Lung (tissue), 10 donors: ENCODE data around the gene DGCR2. TPM values are rescaled to one million over a fixed set of nuclear protein-coding genes. Genes with fewer than 3 reads are reported as not detected.
"Not testable (repeated sequence)": the region's sequence is repeated elsewhere in the genome, so short reads cannot be mapped to it uniquely, and the experiment has no call there.

Source experiments
- ATAC-seq: fragments of 200-7000 bp; cut with Tn5 transposase; one replicate; pipeline ENCODE4 v1.9.1; 2020; ENCODE audit warnings: moderate number of reproducible peaks; ENCODE audit not compliant: insufficient read depth, low FRiP score
- DNase-seq, 3 donors: peaks; one replicate each; pipeline ENCODE4 v3.0.0-alpha.2; 2013 to 2017
- H3K27ac ChIP-seq, 2 donors: one replicate each; pipeline ENCODE4 v1.5.1; 2013; ENCODE audit warnings: mild to moderate bottlenecking in 2 of 2, moderate library complexity in 2 of 2, control low read depth in 1 of 2, inconsistent platforms in 1 of 2, low read depth in 1 of 2, low read length in 1 of 2
- H3K27me3 ChIP-seq, 3 donors: one replicate each; pipeline ENCODE4 v1.5.1; 2013; ENCODE audit warnings: low read length in 2 of 3; ENCODE audit not compliant: control insufficient read depth in 3 of 3, insufficient read depth in 3 of 3
- H3K36me3 ChIP-seq, 4 donors: one replicate each; pipeline ENCODE4 v1.5.1; 2013; ENCODE audit warnings: low read length in 4 of 4, mild to moderate bottlenecking in 1 of 4, moderate library complexity in 1 of 4; ENCODE audit not compliant: control insufficient read depth in 4 of 4, insufficient read depth in 4 of 4
- H3K4me1 ChIP-seq, 5 donors: one replicate each; pipeline ENCODE4 v1.5.1; 2013; ENCODE audit warnings: low read length in 5 of 5, mild to moderate bottlenecking in 2 of 5, moderate library complexity in 1 of 5; ENCODE audit not compliant: control insufficient read depth in 5 of 5, insufficient read depth in 5 of 5
- H3K4me3 ChIP-seq: one replicate; pipeline ENCODE4 v1.5.1; 2013; ENCODE audit warnings: mild to moderate bottlenecking, control low read depth, moderate library complexity
- H3K9ac ChIP-seq, 2 donors: one replicate each; pipeline ENCODE4 v1.5.1; 2013; ENCODE audit warnings: low read length in 2 of 2, control low read depth in 1 of 2; ENCODE audit not compliant: insufficient read depth in 1 of 2
- H3K9me3 ChIP-seq, 4 donors: one replicate each; pipeline ENCODE4 v1.5.1; 2013; ENCODE audit warnings: low read length in 3 of 4, mild to moderate bottlenecking in 1 of 4, moderate library complexity in 1 of 4; ENCODE audit not compliant: control insufficient read depth in 4 of 4, insufficient read depth in 3 of 4
- WGBS, 2 donors: extraction: QIAGEN DNeasy Blood & Tissue Kit; methylation state at CpG; one replicate each; pipeline ENCODE4 v1.1.7; 2013; 5-methylcytosine and 5-hydroxymethylcytosine counted together
- polyA plus RNA-seq, 2 donors: library from polyadenylated mRNA; stranded (reverse); fragments of 200-250 nt; gene quantifications; one replicate each; pipeline ENCODE4 v1.2.1, GENCODE V29; 2013
- total RNA-seq, 2 donors: library from RNA; depleted of rRNA in 1 of 2; stranded (reverse); fragments of >200 nt in 1 of 2; gene quantifications; one replicate each; pipeline ENCODE4 v1.2.1, GENCODE V29; 2014 to 2021
- donor health status: Bipolar disorder and iron deficiency.
- donor health status: healthy.
- donor health status: DM: yes; HTN: yes; CAD: no.

Gene DGCR2
- total and polyA plus RNA-seq, 4 donors: 40.4 to 77.4 (median 50.5) TPM

GRCh38 chr22:19033568-19033905 lies 88.7 kb downstream of the DGCR2 start:
- ATAC-seq, H3K9ac ChIP-seq, DNase-seq, H3K9me3 ChIP-seq, H3K4me1 ChIP-seq, H3K27ac ChIP-seq, H3K4me3 ChIP-seq: not testable (repeated sequence)
- WGBS, 2 donors: 64 to 74% methylated on average over 5 of the region's 5 CpGs
- Histone ChIP-seq H3K36me3 (peaks cover 0 to 17% (median 5%) of the 10 kb centered on the region in 4 donors), H3K27me3 (peaks cover 0 to 11% (median 4%) of the 10 kb centered on the region in 3 donors)

- H3K4me1 ChIP-seq, H3K9me3 ChIP-seq, ATAC-seq, H3K27ac ChIP-seq, H3K4me3 ChIP-seq, DNase-seq, H3K9ac ChIP-seq: not testable (repeated sequence)
- Histone ChIP-seq H3K27me3 (peaks cover 0 to 11% (median 4%) of the 10 kb centered on the region in 3 donors), H3K36me3 (peaks cover 0 to 12% (median under 1%) of the 10 kb centered on the region in 4 donors)
- 78 to 79% methylated on average over 14 of the region's 14 CpGs for WGBS, 2 donors
Measured at GRCh38 chr22:19032898-19033567, 89.2 kb downstream of the DGCR2 start.

- H3K27me3 ChIP-seq: peaks cover 0 to 11% (median 4%) of the 10 kb centered on the region in 3 donors
- H3K4me1 ChIP-seq, H3K9me3 ChIP-seq, H3K36me3 ChIP-seq, DNase-seq, H3K27ac ChIP-seq, ATAC-seq, H3K4me3 ChIP-seq, H3K9ac ChIP-seq: not testable (repeated sequence)
- WGBS, 2 donors: 74 to 86% methylated on average over 20 to 27 of the region's 31 CpGs
Measured at GRCh38 chr22:19032156-19032785, 89.9 kb downstream of the DGCR2 start.

GRCh38 chr22:19030889-19031252 lies 91.3 kb downstream of the DGCR2 start:
- not testable (repeated sequence) for H3K36me3 ChIP-seq, ATAC-seq, H3K9ac ChIP-seq, H3K9me3 ChIP-seq, H3K4me3 ChIP-seq, DNase-seq, H3K27ac ChIP-seq, H3K4me1 ChIP-seq
- 89 to 90% methylated on average over 5 to 7 of the region's 7 CpGs for WGBS, 2 donors
- peaks cover 0 to 11% (median 7%) of the 10 kb centered on the region in 3 donors for H3K27me3 ChIP-seq

GRCh38 chr22:19030226-19030888 lies 91.9 kb downstream of the DGCR2 start:
- H3K36me3 ChIP-seq, DNase-seq, H3K9ac ChIP-seq, H3K4me1 ChIP-seq, H3K27ac ChIP-seq, ATAC-seq, H3K4me3 ChIP-seq, H3K9me3 ChIP-seq: not testable (repeated sequence)
- WGBS, 2 donors: 39 to 44% methylated on average over 15 to 20 of the region's 21 CpGs
- peaks cover 0 to 11% (median 7%) of the 10 kb centered on the region in 3 donors for H3K27me3 ChIP-seq

- H3K27ac ChIP-seq, H3K36me3 ChIP-seq, H3K9me3 ChIP-seq, H3K4me1 ChIP-seq, H3K4me3 ChIP-seq, H3K9ac ChIP-seq, DNase-seq, ATAC-seq: not testable (repeated sequence)
- WGBS, 2 donors: 4 to 6% methylated on average over 48 to 113 of the region's 125 CpGs
- H3K27me3 ChIP-seq: peaks cover 0 to 11% (median 7%) of the 10 kb centered on the region in 3 donors
Measured at GRCh38 chr22:19029113-19030103, 92.8 kb downstream of the DGCR2 start.

GRCh38 chr22:19028060-19028455 lies 94.2 kb downstream of the DGCR2 start:
- H3K27ac ChIP-seq, H3K9me3 ChIP-seq, H3K9ac ChIP-seq, DNase-seq, ATAC-seq, H3K4me1 ChIP-seq, H3K36me3 ChIP-seq, H3K4me3 ChIP-seq: not testable (repeated sequence)
- 52 to 80% methylated on average over 4 of the region's 5 CpGs for WGBS, 2 donors
- peaks cover 0 to 11% (median 7%) of the 10 kb centered on the region in 3 donors for H3K27me3 ChIP-seq
